Brain microvascular endothelial cell (primary cell): Measurements from ENCODE around the gene COQ9.
"Not testable (repeated sequence)": the region's sequence is repeated elsewhere in the genome, so short reads cannot be mapped to it uniquely, and the experiment has no call there.

Experiments
- DNase-seq: peaks from one replicate; pipeline ENCODE4 v3.0.0-alpha.2; 2020
- H3K27ac ChIP-seq: fragments of 250-450 bp; sonication (Bioruptor Pico); 2 replicates; pipeline ENCODE4 v1.5.1; 2020; ENCODE audit warnings: mild to moderate bottlenecking, moderate library complexity
- H3K27me3 ChIP-seq: fragments of 250-450 bp; sonication (Bioruptor Pico); replicated peaks from 2 replicates; pipeline ENCODE4 v1.5.1; 2020; ENCODE audit warnings: mild to moderate bottlenecking
- H3K36me3 ChIP-seq: fragments of 250-450 bp; sonication (Bioruptor Pico); replicated peaks from 2 replicates; pipeline ENCODE4 v1.5.1; 2020; ENCODE audit warnings: mild to moderate bottlenecking
- H3K4me3 ChIP-seq: 2 replicates; pipeline ENCODE4 v1.5.1; 2011; ENCODE audit warnings: low read depth, mild to moderate bottlenecking, control low read depth, low read length, moderate library complexity
- in situ Hi-C: cut with HindIII; loops from 2 replicates; pipeline ENCODE4 v1.10.0; 2017; ENCODE audit warnings: low sequenced_read_pairs, low pct_ligation_motif_present
- TF ChIP-seq, protein P1 (sequence below): IDR thresholded peaks from 2 replicates; pipeline ENCODE4 v1.5.1; 2011; ENCODE audit warnings: low read depth, mild to moderate bottlenecking, moderate library complexity, low read length, control low read depth, inconsistent platforms; ENCODE audit errors: missing control alignments

Gene COQ9

DNA sequence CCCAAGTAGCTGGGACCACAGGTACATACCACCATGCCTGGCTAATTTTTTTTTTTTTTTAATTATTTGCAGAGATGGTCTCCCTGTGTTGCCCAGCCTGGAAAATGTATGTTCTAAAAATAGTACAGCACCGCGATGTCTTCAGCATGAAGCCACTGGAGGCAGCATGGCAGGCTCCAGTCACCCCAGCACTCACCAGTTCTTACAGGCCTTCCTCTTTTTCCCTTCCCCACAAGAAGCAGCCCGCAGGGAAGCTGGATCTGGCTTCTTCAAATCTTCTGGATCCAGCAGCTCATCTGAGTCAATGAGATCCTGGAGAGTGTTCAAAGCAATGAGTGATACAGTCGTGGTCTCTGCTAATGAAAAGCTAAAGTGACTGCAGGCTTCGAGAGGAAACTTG, 16.3 kb upstream of the COQ9 start:
- Histone ChIP-seq H3K4me3 (no peak overlapping the region), H3K36me3 (peaks cover 76% of the 10 kb centered on the region), H3K27me3 (no peaks in the 10 kb centered on the region), H3K27ac (no peak overlapping the region)
- TF ChIP-seq, protein P1, sequence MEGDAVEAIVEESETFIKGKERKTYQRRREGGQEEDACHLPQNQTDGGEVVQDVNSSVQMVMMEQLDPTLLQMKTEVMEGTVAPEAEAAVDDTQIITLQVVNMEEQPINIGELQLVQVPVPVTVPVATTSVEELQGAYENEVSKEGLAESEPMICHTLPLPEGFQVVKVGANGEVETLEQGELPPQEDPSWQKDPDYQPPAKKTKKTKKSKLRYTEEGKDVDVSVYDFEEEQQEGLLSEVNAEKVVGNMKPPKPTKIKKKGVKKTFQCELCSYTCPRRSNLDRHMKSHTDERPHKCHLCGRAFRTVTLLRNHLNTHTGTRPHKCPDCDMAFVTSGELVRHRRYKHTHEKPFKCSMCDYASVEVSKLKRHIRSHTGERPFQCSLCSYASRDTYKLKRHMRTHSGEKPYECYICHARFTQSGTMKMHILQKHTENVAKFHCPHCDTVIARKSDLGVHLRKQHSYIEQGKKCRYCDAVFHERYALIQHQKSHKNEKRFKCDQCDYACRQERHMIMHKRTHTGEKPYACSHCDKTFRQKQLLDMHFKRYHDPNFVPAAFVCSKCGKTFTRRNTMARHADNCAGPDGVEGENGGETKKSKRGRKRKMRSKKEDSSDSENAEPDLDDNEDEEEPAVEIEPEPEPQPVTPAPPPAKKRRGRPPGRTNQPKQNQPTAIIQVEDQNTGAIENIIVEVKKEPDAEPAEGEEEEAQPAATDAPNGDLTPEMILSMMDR: no peak
- DNase-seq: no peak
- in situ Hi-C loops: no loop called here

DNA sequence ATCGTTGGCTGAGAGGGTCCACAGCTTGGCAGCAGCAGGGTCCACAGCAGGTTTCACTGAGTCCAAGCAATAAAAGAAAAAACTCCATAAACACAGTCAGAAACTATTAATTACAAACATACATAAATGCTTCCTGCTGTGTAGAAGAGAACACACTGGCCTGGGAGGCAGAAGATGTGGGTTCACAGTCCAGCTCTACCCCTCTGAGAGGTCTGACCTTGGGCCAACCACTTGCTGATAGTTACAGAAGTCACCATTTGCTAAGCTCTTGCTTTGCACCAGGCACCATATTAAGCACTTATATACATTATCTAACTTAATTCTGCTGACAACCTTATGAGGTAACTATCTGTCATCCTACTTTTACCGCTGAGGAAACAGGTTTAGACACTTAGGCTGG, 14.8 kb upstream of the COQ9 start:
- TF ChIP-seq, protein P1: no peak
- H3K27ac ChIP-seq: no peak overlapping the region
- H3K27me3 ChIP-seq: no peaks in the 10 kb centered on the region

DNA sequence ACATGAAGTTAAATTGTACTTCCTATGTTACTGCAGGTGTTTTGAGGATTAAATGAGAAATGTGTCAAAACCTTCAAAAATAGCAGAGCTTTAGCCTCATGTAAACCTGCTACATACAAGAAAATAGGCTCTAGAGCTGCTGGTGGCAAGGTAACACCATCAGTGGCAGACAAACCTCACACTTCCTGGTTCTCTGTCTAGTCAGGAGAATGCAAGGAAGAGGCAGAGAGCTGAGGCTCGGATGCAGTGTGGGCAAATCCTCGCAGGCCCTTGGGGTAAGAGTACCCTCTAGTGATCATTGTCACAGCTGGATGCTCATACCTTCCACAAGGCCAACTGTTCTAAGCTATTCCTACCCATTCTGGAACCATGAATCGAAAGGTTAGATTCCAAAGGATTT, 14.3 kb upstream of the COQ9 start:
- TF ChIP-seq, protein P1: no peak
- Histone ChIP-seq H3K36me3 (peaks cover 83% of the 10 kb centered on the region), H3K4me3 (no peak overlapping the region), H3K27me3 (no peaks in the 10 kb centered on the region), H3K27ac (no peak overlapping the region)
- no peak for DNase-seq
- in situ Hi-C loops: no loop called here

More for the DNA sequence above, 14.8 kb upstream of the COQ9 start:
- DNase-seq: no peak
- H3K4me3 ChIP-seq: no peak overlapping the region
- peaks cover 82% of the 10 kb centered on the region for H3K36me3 ChIP-seq
- in situ Hi-C loops: no loop called here

DNA sequence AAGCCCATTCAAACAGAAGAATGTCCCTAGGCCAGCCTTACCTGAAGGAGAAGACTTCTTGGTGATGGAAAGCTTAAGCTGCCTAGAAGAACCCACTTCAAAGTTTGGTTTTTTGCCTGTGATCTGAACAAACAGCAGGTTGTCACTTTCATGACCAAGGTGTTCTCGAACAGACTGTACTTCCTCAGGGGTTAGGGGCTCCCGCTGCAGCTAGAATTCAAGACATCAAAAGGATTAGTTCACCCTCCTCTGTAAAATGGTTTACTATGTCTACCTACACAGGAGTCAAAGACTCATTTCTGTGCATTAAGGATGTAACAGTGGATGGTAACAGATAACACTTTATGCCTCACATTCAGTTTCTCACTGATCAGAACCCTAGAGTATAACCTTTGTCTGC, 13.3 kb upstream of the COQ9 start:
- in situ Hi-C loops: no loop called here
- no peak for DNase-seq
- Histone ChIP-seq H3K36me3 (peaks cover 84% of the 10 kb centered on the region), H3K27ac (no peak overlapping the region), H3K4me3 (no peak overlapping the region), H3K27me3 (no peaks in the 10 kb centered on the region)
- TF ChIP-seq, protein P1: no peak

DNA sequence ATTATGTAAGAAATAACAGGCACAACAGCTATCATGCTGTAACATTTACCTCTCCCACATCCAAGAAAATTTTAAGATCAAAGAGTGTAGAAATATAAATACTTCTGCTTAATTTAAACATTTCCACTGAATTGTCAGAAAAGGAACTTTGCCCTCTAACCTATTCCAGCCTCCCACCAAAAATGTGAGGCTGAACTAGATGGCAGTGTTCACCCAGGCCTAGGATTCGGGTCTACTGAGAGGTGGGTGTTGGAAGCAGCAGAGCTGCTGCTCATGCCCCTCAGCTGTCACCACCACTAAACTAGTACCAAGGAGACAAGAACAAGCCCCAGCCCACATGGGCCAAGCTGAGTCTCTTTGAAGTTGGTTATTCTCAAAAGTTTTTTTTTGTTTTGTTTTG, 11.4 kb upstream of the COQ9 start:
- TF ChIP-seq, protein P1: no peak
- H3K27ac ChIP-seq: no peak overlapping the region
- no peak overlapping the region for H3K4me3 ChIP-seq
- in situ Hi-C loops: no loop called here
- H3K36me3 ChIP-seq: peaks cover 86% of the 10 kb centered on the region
- H3K27me3 ChIP-seq: no peaks in the 10 kb centered on the region
- no peak for DNase-seq

DNA sequence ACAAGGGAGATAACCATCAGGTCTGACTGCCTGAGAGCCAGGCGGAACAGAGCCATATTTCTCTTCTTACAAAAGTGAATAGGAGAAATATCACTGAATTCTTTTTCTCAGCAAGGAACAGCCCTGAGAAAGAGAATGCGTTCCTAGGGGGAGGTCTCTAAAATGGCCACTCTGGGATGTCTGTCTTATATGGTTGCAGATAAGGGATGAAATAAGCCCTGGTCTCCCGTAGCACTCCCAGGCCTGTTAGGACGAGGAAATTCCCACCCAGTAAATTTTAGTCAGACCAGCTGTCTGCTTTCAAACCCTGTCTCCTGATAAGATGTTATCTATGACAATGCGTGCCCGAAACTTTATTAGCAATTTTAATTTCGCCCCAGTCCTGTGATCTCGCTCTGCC, 7.3 kb upstream of the COQ9 start:
- peaks cover 49% of the 10 kb centered on the region for H3K36me3 ChIP-seq
- in situ Hi-C loops, H3K27ac ChIP-seq, H3K4me3 ChIP-seq, H3K27me3 ChIP-seq, DNase-seq: not testable (repeated sequence)

DNA sequence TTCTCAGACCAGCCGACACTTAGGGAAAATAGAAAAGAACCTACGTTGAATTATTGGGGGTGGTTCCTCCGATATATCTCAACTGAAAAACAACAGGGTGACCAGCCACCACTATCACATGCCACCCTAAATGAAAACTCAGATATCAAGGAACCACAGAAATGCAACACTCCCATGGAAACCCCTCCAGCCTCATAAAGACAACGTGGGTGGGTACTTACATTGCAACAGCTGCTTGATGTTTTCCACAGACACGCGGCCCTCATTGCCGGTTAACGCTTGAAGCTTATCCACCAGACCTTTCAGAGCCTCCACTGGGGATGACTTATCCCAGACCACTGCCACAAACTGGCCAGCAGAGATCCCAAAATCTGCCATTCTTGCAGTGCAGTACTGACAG, 6.7 kb upstream of the COQ9 start:
- H3K36me3 ChIP-seq: peaks cover 43% of the 10 kb centered on the region
- H3K27ac ChIP-seq, H3K27me3 ChIP-seq, DNase-seq, H3K4me3 ChIP-seq, in situ Hi-C loops: not testable (repeated sequence)
